HEK293T (cell line): ENCODE measurements around the gene TRIM71.

Experiments used
- ARNT ChIP-seq: fragments of 450-650 bp; IDR thresholded peaks from 2 replicates; pipeline ENCODE4 v1.6.1; 2017; ENCODE audit warnings: mild to moderate bottlenecking
- FOXK2 ChIP-seq: fragments of 450-650 bp; IDR thresholded peaks from 2 replicates; pipeline ENCODE4 v1.6.1; 2016; ENCODE audit warnings: mild to moderate bottlenecking
- PKNOX1 ChIP-seq: fragments of 450-650 bp; IDR thresholded peaks from 2 replicates; pipeline ENCODE4 v1.6.1; 2016

GRCh38 chr3:32848215-32848614, 30.4 kb downstream of the TRIM71 start:
- TF ChIP-seq PKNOX1 (no peak), FOXK2 (no peak), ARNT (no peak)
